GM15510 (cell line): ENCODE data around the gene COIL.

Experiments used
- POLR2A ChIP-seq: IDR thresholded peaks from 3 replicates; pipeline ENCODE4 v1.6.1; 2011; ENCODE audit warnings: borderline replicate concordance; ENCODE audit not compliant: insufficient read length; ENCODE audit errors: extremely low read depth

The COIL gene

DNA sequence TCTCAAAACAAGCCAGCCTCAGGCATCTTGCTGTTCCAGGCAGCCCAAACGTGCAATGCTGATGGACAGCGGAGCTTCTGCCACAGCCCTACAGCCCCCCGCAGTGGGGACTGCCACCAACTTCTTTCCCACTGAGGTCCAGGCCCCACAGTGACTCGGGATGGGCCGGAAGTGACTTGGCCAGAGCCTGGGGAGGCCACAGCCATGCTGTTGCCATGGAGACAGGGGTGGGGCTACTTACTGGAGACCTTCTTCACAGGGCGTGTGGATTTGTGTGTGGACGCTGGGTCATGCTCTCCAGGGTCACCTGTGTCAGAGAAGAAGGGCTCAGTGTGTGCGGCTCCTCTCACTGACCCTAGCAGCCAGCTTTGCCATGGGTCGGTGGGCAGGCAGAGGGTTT is 62.0 kb downstream of the COIL start:
- no peak for TF ChIP-seq POLR2A

- no peak for TF ChIP-seq POLR2A
These were observed 63.0 kb downstream of the COIL start for GRCh38 chr17:56897646-56898424.

DNA sequence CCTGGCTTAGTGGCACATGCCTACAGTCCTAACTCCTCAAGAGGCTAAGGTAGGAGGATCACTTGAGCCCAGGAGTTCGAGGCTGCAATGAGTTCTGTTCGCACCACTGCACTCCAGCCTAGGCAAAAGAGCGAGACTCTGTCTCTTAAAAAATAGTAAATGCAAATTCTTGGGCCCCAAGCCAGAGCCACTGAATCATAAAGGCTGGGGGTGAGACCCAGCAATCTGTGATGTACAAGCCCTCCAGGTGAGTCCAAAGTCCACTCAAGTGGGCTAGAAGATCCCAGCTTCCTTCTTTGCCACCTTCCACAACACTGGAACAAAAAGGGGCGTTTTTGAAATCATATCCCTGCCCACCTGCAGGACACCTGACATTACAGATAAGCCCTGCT is 63.9 kb downstream of the COIL start:
- no peak for TF ChIP-seq POLR2A

- TF ChIP-seq POLR2A = no peak
These were observed 64.5 kb downstream of the COIL start for GRCh38 chr17:56896217-56896967.

- no peak for TF ChIP-seq POLR2A
These were observed 65.9 kb downstream of the COIL start for GRCh38 chr17:56894859-56895455.

GRCh38 chr17:56893503-56893902 is 67.3 kb downstream of the COIL start:
- no peak for TF ChIP-seq POLR2A

GRCh38 chr17:56892333-56892732 is 68.5 kb downstream of the COIL start:
- no peak for TF ChIP-seq POLR2A

GRCh38 chr17:56891751-56892150 is 69.1 kb downstream of the COIL start:
- TF ChIP-seq POLR2A = no peak

GRCh38 chr17:56890906-56891674 is 69.8 kb downstream of the COIL start:
- TF ChIP-seq POLR2A = no peak

- TF ChIP-seq POLR2A = no peak
These were observed 70.5 kb downstream of the COIL start for GRCh38 chr17:56890390-56890789.
